Myocyte (in vitro differentiated cells): ENCODE measurements around the gene TRIM66. TPM values are rescaled to one million over a fixed set of nuclear protein-coding genes. Genes with fewer than 3 reads are reported as not detected.

ENCODE experiments used
- DNase-seq: peaks from one replicate; pipeline ENCODE4 v3.0.0-alpha.2; 2012; ENCODE audit warnings: low read depth
- total RNA-seq: library from RNA; depleted of rRNA; stranded (reverse); fragments of >200 nt; gene quantifications from 2 replicates; pipeline ENCODE4 v1.2.3, GENCODE V29; 2014

Gene TRIM66
- total RNA-seq, 1 donor from 2014 or later: 3.7 TPM

DNA sequence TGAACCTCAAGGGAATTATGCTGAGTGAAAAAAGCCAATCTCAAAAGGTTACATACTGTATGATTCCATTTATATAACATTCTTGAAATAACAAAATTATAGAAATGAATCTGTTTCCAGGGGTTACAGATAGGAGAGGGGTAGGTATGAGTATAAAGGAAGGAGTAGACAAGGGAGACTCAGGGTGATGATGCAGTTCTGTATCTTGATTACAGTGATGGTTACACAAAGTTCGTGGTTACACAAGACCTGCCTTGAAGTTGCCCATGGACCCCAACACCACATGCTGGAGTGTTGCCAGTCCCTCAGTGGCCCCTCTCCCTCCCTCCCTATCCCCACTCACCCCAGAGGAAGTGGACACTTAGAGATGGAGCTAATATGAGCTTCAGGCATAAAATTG, 108.7 kb downstream of the TRIM66 start:
- DNase-seq: no peak

DNA sequence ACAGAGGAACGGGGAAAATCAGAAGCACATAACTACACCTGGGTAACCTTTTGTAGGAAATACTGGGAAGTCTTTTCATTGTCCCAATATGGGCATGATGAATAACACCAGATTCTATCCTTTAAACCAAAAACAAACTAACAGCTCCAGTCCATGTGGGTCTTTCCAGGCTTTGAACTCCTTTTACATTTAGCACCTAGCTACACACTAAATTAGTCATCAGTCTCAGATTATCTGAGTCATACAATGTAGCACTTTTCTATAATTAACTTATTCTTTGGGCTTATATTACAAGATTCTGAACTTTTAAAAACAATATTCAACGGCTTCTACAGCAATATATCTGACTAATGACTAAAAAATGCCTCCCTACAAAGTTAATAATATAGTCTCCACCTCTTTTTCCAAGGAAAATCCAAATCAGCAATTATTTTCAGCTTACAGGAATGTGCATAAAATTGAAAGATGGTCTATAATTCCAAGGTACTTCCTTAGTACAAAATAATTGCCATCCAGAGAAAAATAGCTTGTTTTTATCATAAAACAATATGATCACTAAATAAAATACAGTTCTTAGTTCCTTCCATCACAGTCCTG, 114.8 kb downstream of the TRIM66 start:
- no peak for DNase-seq

GRCh38 chr11:8566613-8567210, 115.8 kb downstream of the TRIM66 start:
- peak; percentile 64 for DNase-seq

- DNase-seq: no peak
These were observed 117.9 kb downstream of the TRIM66 start for GRCh38 chr11:8564526-8564925.

Other genes with a start within 250 kb of the TRIM66 start
- 0.10 and 0.45 TPM in 2 replicates for gene STK33, start 88.4 kb downstream of the TRIM66 start, total RNA-seq
- 403 and 405 TPM in 2 replicates for gene RPL27A, start 127 bp upstream of the TRIM66 start, total RNA-seq
- 95.3 and 95.5 TPM in 2 replicates for gene AKIP1, start 228.5 kb upstream of the TRIM66 start, total RNA-seq